Right cardiac atrium (tissue), 5 donors: ENCODE results near the gene VAT1L. TPM values are rescaled to one million over a fixed set of nuclear protein-coding genes. Genes with fewer than 3 reads are reported as not detected.

Source experiments
- ATAC-seq, 2 donors: fragments of 200-7000 bp; cut with Tn5 transposase; one replicate each; pipeline versions ENCODE4 v1.8.0 to v1.9.1; 2020; ENCODE audit warnings: moderate library complexity in 2 of 2, mild to moderate bottlenecking in 1 of 2
- DNase-seq, 3 donors: peaks; one replicate each; pipeline ENCODE4 v3.0.0-alpha.2; 2020
- H3K27ac ChIP-seq: one replicate; pipeline ENCODE4 v1.5.1; 2013; ENCODE audit warnings: mild to moderate bottlenecking, low read length, control low read depth, moderate library complexity
- H3K27me3 ChIP-seq: one replicate; pipeline ENCODE4 v1.6.1; 2013; ENCODE audit not compliant: control insufficient read depth, insufficient read depth
- H3K4me1 ChIP-seq: one replicate; pipeline ENCODE4 v1.6.1; 2013; ENCODE audit warnings: low read length; ENCODE audit not compliant: control insufficient read depth, insufficient read depth
- H3K4me3 ChIP-seq: one replicate; pipeline ENCODE4 v1.5.1; 2013; ENCODE audit warnings: low read length, control low read depth
- H3K9me3 ChIP-seq: one replicate; pipeline ENCODE4 v1.6.1; 2013; ENCODE audit warnings: low read length; ENCODE audit not compliant: control insufficient read depth
- WGBS: extraction: QIAGEN DNeasy Blood & Tissue Kit; methylation state at CpG from one replicate; pipeline ENCODE4 v1.1.7; 2013; 5-methylcytosine and 5-hydroxymethylcytosine counted together
- intact Hi-C, 4 donors: fragments of 100-400 bp; cut with DNase I; formaldehyde crosslinking; loops; one replicate each; pipeline versions ENCODE4 v1.11.0 to v1.14.0; 2022 to 2023
- polyA plus RNA-seq: library from polyadenylated mRNA; stranded (reverse); fragments of 200-250 nt; gene quantifications from one replicate; pipeline ENCODE4 v1.2.3, GENCODE V29; 2013
- total RNA-seq, 4 donors: library from RNA; stranded (reverse); fragmentation: NEBNext Ultra II Directional; extraction: Animal tissue kit (Norgen Biotek cat#: 25700); gene quantifications; one replicate each; pipeline ENCODE4 v1.2.1, GENCODE V29; 2021
- donor health status: healthy with polysubstance abuse.
- donor health status: DM: no; HTN: yes; CAD: no.
- donor health status: DM: no; HTN: no; CAD: no.
- donor health status: DM: no; HTN: yes; CAD: no; lungs with severe emphysema.
- donor health status: DM: yes; HTN: yes; CAD: no.

VAT1L gene
- total and polyA plus RNA-seq, 5 donors, result 7.7 to 40.3 (median 14.5) TPM

- no peaks in the 10 kb centered on the region for H3K9me3 ChIP-seq
- no peak for ATAC-seq
- DNase-seq, result no peak
These were observed 28.5 kb upstream of the VAT1L start for GRCh38 chr16:77759821-77760220.

GRCh38 chr16:77760800-77761199 lies 27.6 kb upstream of the VAT1L start:
- WGBS, result 79% methylated on average over 1 of the region's 1 CpG
- intact Hi-C loops, result no loop called here
- peaks cover 5% of the 10 kb centered on the region for H3K4me1 ChIP-seq
- H3K4me3 ChIP-seq, result no peak overlapping the region
- no peaks in the 10 kb centered on the region for H3K27me3 ChIP-seq
- DNase-seq, result no peak
- no peak overlapping the region for H3K27ac ChIP-seq
- no peak for ATAC-seq
- H3K9me3 ChIP-seq, result no peaks in the 10 kb centered on the region

More at GRCh38 chr16:77759821-77760220, 28.5 kb upstream of the VAT1L start:
- Histone ChIP-seq H3K4me3 (no peak overlapping the region), H3K27ac (no peak overlapping the region), H3K4me1 (peaks cover 5% of the 10 kb centered on the region), H3K27me3 (no peaks in the 10 kb centered on the region)
- WGBS, result 49% methylated on average over 3 of the region's 3 CpGs
- intact Hi-C loops, result no loop called here

- Histone ChIP-seq H3K4me1 (peaks cover 5% of the 10 kb centered on the region), H3K27me3 (no peaks in the 10 kb centered on the region), H3K27ac (no peak overlapping the region), H3K4me3 (no peak overlapping the region), H3K9me3 (no peaks in the 10 kb centered on the region)
- DNase-seq, result no peak
- ATAC-seq, result no peak
- WGBS, result 75% methylated on average over 1 of the region's 1 CpG
- intact Hi-C loops, result no loop called here
These were observed 27.2 kb upstream of the VAT1L start for GRCh38 chr16:77761204-77761603.

GRCh38 chr16:77762262-77762661 lies 26.1 kb upstream of the VAT1L start:
- Histone ChIP-seq H3K9me3 (no peaks in the 10 kb centered on the region), H3K4me1 (peaks cover 5% of the 10 kb centered on the region), H3K27ac (no peak overlapping the region), H3K27me3 (no peaks in the 10 kb centered on the region), H3K4me3 (no peak overlapping the region)
- ATAC-seq (no peak), DNase-seq (no peak)
- intact Hi-C loops, result no loop called here
- 58% methylated on average over 2 of the region's 2 CpGs for WGBS

GRCh38 chr16:77763994-77764393 lies 24.4 kb upstream of the VAT1L start:
- 98% methylated on average over 1 of the region's 1 CpG for WGBS
- Histone ChIP-seq H3K4me1 (peaks cover 5% of the 10 kb centered on the region), H3K9me3 (no peaks in the 10 kb centered on the region), H3K27me3 (no peaks in the 10 kb centered on the region), H3K4me3 (no peak overlapping the region), H3K27ac (peak overlapping the region; percentile 62)
- ATAC-seq (no peak), DNase-seq (no peak)
- intact Hi-C loops, result no loop called here

- 76% methylated on average over 4 of the region's 4 CpGs for WGBS
- Histone ChIP-seq H3K27me3 (no peaks in the 10 kb centered on the region), H3K4me3 (no peak overlapping the region), H3K27ac (no peak overlapping the region), H3K9me3 (no peaks in the 10 kb centered on the region), H3K4me1 (peaks cover 5% of the 10 kb centered on the region)
- no peak for ATAC-seq
- DNase-seq, result no peak
- intact Hi-C loops, result no loop called here
These were observed 21.2 kb upstream of the VAT1L start for GRCh38 chr16:77767211-77767610.

GRCh38 chr16:77767826-77768225 lies 20.5 kb upstream of the VAT1L start:
- Histone ChIP-seq H3K9me3 (no peaks in the 10 kb centered on the region), H3K4me3 (no peak overlapping the region), H3K27me3 (no peaks in the 10 kb centered on the region), H3K27ac (no peak overlapping the region), H3K4me1 (peaks cover 5% of the 10 kb centered on the region)
- ATAC-seq (no peak), DNase-seq (no peak)
- 66% methylated on average over 3 of the region's 3 CpGs for WGBS
- intact Hi-C loops, result no loop called here

GRCh38 chr16:77775911-77776909 lies 12.2 kb upstream of the VAT1L start:
- H3K4me1 ChIP-seq, result no peaks in the 10 kb centered on the region
- H3K27ac ChIP-seq, result no peak overlapping the region
- no peak for DNase-seq
- intact Hi-C loops, result no loop called here
- no peaks in the 10 kb centered on the region for H3K9me3 ChIP-seq
- no peak overlapping the region for H3K4me3 ChIP-seq
- no peak for ATAC-seq
- WGBS, result 85% methylated on average over 6 of the region's 6 CpGs
- no peaks in the 10 kb centered on the region for H3K27me3 ChIP-seq

GRCh38 chr16:77777745-77778144 lies 10.6 kb upstream of the VAT1L start:
- DNase-seq (no peak), ATAC-seq (no peak)
- Histone ChIP-seq H3K4me1 (no peaks in the 10 kb centered on the region), H3K27me3 (no peaks in the 10 kb centered on the region), H3K4me3 (no peak overlapping the region), H3K27ac (no peak overlapping the region), H3K9me3 (no peaks in the 10 kb centered on the region)
- intact Hi-C loops, result no loop called here
- WGBS, result 95% methylated on average over 4 of the region's 4 CpGs

GRCh38 chr16:77780378-77780837 lies 8.0 kb upstream of the VAT1L start:
- WGBS, result 68% methylated on average over 9 of the region's 9 CpGs
- Histone ChIP-seq H3K4me1 (no peaks in the 10 kb centered on the region), H3K27ac (no peak overlapping the region), H3K4me3 (no peak overlapping the region), H3K9me3 (no peaks in the 10 kb centered on the region), H3K27me3 (no peaks in the 10 kb centered on the region)
- DNase-seq, result no peak
- intact Hi-C loops, result no loop called here
- no peak for ATAC-seq

- H3K9me3 ChIP-seq, result no peaks in the 10 kb centered on the region
- intact Hi-C loops, result no loop called here
- no peak for DNase-seq
- no peak overlapping the region for H3K27ac ChIP-seq
- H3K4me3 ChIP-seq, result no peak overlapping the region
- no peak for ATAC-seq
- no peaks in the 10 kb centered on the region for H3K4me1 ChIP-seq
- H3K27me3 ChIP-seq, result no peaks in the 10 kb centered on the region
These were observed 7.3 kb upstream of the VAT1L start for GRCh38 chr16:77781091-77781490.
